ENCODE data around the gene VPS41. TPM values are rescaled to one million over a fixed set of nuclear protein-coding genes. Genes with fewer than 3 reads are reported as not detected.
"Not testable (repeated sequence)": the region's sequence is repeated elsewhere in the genome, so short reads cannot be mapped to it uniquely, and the experiment has no call there.

Gene VPS41
- total RNA-seq, 2 donors from 2014 or later: 45.8 to 46.1 TPM

- H3K9me3 ChIP-seq (ENCODE audit: control insufficient read depth, low read length, poor library complexity, severe bottlenecking): no peaks in the 10 kb centered on the region
- DNase-seq (no peak), ATAC-seq (no peak)
- no peak overlapping the region for H3K4me3 Mint-ChIP-seq
- no peaks in the 10 kb centered on the region for H3K27me3 Mint-ChIP-seq
- H3K27ac Mint-ChIP-seq: no peak overlapping the region
- peaks cover 11% of the 10 kb centered on the region for H3K36me3 Mint-ChIP-seq (ENCODE audit: low read depth)
- H3K4me1 Mint-ChIP-seq: peaks cover 7% of the 10 kb centered on the region
Observed at GRCh38 chr7:38863601-38864291, 45.2 kb downstream of the VPS41 start.

GRCh38 chr7:38862666-38863065, 46.3 kb downstream of the VPS41 start:
- no peak overlapping the region for H3K27ac Mint-ChIP-seq
- H3K4me3 Mint-ChIP-seq: no peak overlapping the region
- H3K4me1 Mint-ChIP-seq: peaks cover 9% of the 10 kb centered on the region
- no peak for ATAC-seq
- no peaks in the 10 kb centered on the region for H3K27me3 Mint-ChIP-seq
- H3K9me3 ChIP-seq (ENCODE audit: control insufficient read depth, low read length, poor library complexity, severe bottlenecking): no peaks in the 10 kb centered on the region
- no peak for DNase-seq
- peaks cover 11% of the 10 kb centered on the region for H3K36me3 Mint-ChIP-seq (ENCODE audit: low read depth)

GRCh38 chr7:38858259-38858884, 50.6 kb downstream of the VPS41 start:
- peaks cover 18% of the 10 kb centered on the region for H3K36me3 Mint-ChIP-seq (ENCODE audit: low read depth)
- no peak for ATAC-seq

GRCh38 chr7:38855867-38856266, 53.1 kb downstream of the VPS41 start:
- no peak for DNase-seq
- no peak for ATAC-seq
- no peaks in the 10 kb centered on the region for H3K9me3 ChIP-seq (ENCODE audit: control insufficient read depth, low read length, poor library complexity, severe bottlenecking)
- H3K4me3 Mint-ChIP-seq: no peak overlapping the region
- no peak overlapping the region for H3K27ac Mint-ChIP-seq
- H3K4me1 Mint-ChIP-seq: peaks cover 11% of the 10 kb centered on the region
- peaks cover 9% of the 10 kb centered on the region for H3K36me3 Mint-ChIP-seq (ENCODE audit: low read depth)
- no peaks in the 10 kb centered on the region for H3K27me3 Mint-ChIP-seq

More at GRCh38 chr7:38858259-38858884, 50.6 kb downstream of the VPS41 start:
- Mint-ChIP-seq H3K27me3 (no peaks in the 10 kb centered on the region), H3K4me1 (peaks cover 18% of the 10 kb centered on the region), H3K4me3 (no peak overlapping the region), H3K27ac (no peak overlapping the region)
- no peaks in the 10 kb centered on the region for H3K9me3 ChIP-seq (ENCODE audit: control insufficient read depth, low read length, poor library complexity, severe bottlenecking)
- DNase-seq: no peak

- H3K36me3 Mint-ChIP-seq (ENCODE audit: low read depth): peaks cover 7% of the 10 kb centered on the region
- DNase-seq (no peak), ATAC-seq (no peak)
- H3K4me3 Mint-ChIP-seq: no peak overlapping the region
- no peak overlapping the region for H3K27ac Mint-ChIP-seq
- no peaks in the 10 kb centered on the region for H3K27me3 Mint-ChIP-seq
- peaks cover 11% of the 10 kb centered on the region for H3K4me1 Mint-ChIP-seq
- H3K9me3 ChIP-seq (ENCODE audit: control insufficient read depth, low read length, poor library complexity, severe bottlenecking): no peaks in the 10 kb centered on the region
Observed at GRCh38 chr7:38855386-38855785, 53.6 kb downstream of the VPS41 start.

GRCh38 chr7:38854947-38855346, 54.0 kb downstream of the VPS41 start:
- H3K27ac Mint-ChIP-seq; ATAC-seq; DNase-seq; H3K9me3 ChIP-seq (ENCODE audit: control insufficient read depth, low read length, poor library complexity, severe bottlenecking); H3K36me3 Mint-ChIP-seq (ENCODE audit: low read depth); H3K27me3 Mint-ChIP-seq; H3K4me3 Mint-ChIP-seq: not testable (repeated sequence)
- peaks cover 11% of the 10 kb centered on the region for H3K4me1 Mint-ChIP-seq

- no peak for ATAC-seq
Observed at GRCh38 chr7:38851321-38851720, 57.7 kb downstream of the VPS41 start.

GRCh38 chr7:38846280-38846679, 62.7 kb downstream of the VPS41 start:
- Mint-ChIP-seq H3K4me3 (no peak overlapping the region), H3K27me3 (no peaks in the 10 kb centered on the region), H3K4me1 (peaks cover 5% of the 10 kb centered on the region), H3K27ac (no peak overlapping the region), H3K36me3 (ENCODE audit: low read depth) (peaks cover 7% of the 10 kb centered on the region)
- ATAC-seq (no peak), DNase-seq (no peak)
- H3K9me3 ChIP-seq (ENCODE audit: control insufficient read depth, low read length, poor library complexity, severe bottlenecking): no peaks in the 10 kb centered on the region

More at GRCh38 chr7:38851321-38851720, 57.7 kb downstream of the VPS41 start:
- no peak overlapping the region for H3K27ac Mint-ChIP-seq
- DNase-seq: no peak
- H3K36me3 Mint-ChIP-seq (ENCODE audit: low read depth): peaks cover 9% of the 10 kb centered on the region
- H3K27me3 Mint-ChIP-seq: no peaks in the 10 kb centered on the region
- peaks cover 5% of the 10 kb centered on the region for H3K4me1 Mint-ChIP-seq
- H3K4me3 Mint-ChIP-seq: no peak overlapping the region
- H3K9me3 ChIP-seq (ENCODE audit: control insufficient read depth, low read length, poor library complexity, severe bottlenecking): no peaks in the 10 kb centered on the region

- no peaks in the 10 kb centered on the region for H3K9me3 ChIP-seq (ENCODE audit: control insufficient read depth, low read length, poor library complexity, severe bottlenecking)
- Mint-ChIP-seq H3K36me3 (ENCODE audit: low read depth) (peaks cover 7% of the 10 kb centered on the region), H3K4me1 (peaks cover 5% of the 10 kb centered on the region), H3K27me3 (no peaks in the 10 kb centered on the region), H3K4me3 (no peak overlapping the region), H3K27ac (peak overlapping the region; percentile 46)
- ATAC-seq (no peak), DNase-seq (no peak)
Observed at GRCh38 chr7:38844952-38845563, 63.9 kb downstream of the VPS41 start.

- Mint-ChIP-seq H3K27me3 (no peaks in the 10 kb centered on the region), H3K4me3 (no peak overlapping the region), H3K27ac (no peak overlapping the region), H3K4me1 (peaks cover 5% of the 10 kb centered on the region), H3K36me3 (ENCODE audit: low read depth) (peaks cover 2% of the 10 kb centered on the region)
- ATAC-seq (no peak), DNase-seq (no peak)
- H3K9me3 ChIP-seq (ENCODE audit: control insufficient read depth, low read length, poor library complexity, severe bottlenecking): no peaks in the 10 kb centered on the region
Observed at GRCh38 chr7:38842746-38843145, 66.2 kb downstream of the VPS41 start.

GRCh38 chr7:38840736-38841460, 68.1 kb downstream of the VPS41 start:
- Mint-ChIP-seq H3K36me3 (ENCODE audit: low read depth) (peaks cover 2% of the 10 kb centered on the region), H3K4me3 (no peak overlapping the region), H3K4me1 (no peaks in the 10 kb centered on the region), H3K27ac (no peak overlapping the region), H3K27me3 (no peaks in the 10 kb centered on the region)
- no peaks in the 10 kb centered on the region for H3K9me3 ChIP-seq (ENCODE audit: control insufficient read depth, low read length, poor library complexity, severe bottlenecking)
- no peak for DNase-seq
- no peak for ATAC-seq

GRCh38 chr7:38839851-38840250, 69.1 kb downstream of the VPS41 start:
- H3K9me3 ChIP-seq (ENCODE audit: control insufficient read depth, low read length, poor library complexity, severe bottlenecking): no peaks in the 10 kb centered on the region
- no peak overlapping the region for H3K4me3 Mint-ChIP-seq
- H3K27ac Mint-ChIP-seq: no peak overlapping the region
- H3K4me1 Mint-ChIP-seq: no peaks in the 10 kb centered on the region
- no peak for ATAC-seq
- DNase-seq: no peak
- H3K36me3 Mint-ChIP-seq (ENCODE audit: low read depth): peaks cover 2% of the 10 kb centered on the region
- no peaks in the 10 kb centered on the region for H3K27me3 Mint-ChIP-seq

GRCh38 chr7:38838725-38839385, 70.1 kb downstream of the VPS41 start:
- no peaks in the 10 kb centered on the region for H3K9me3 ChIP-seq (ENCODE audit: control insufficient read depth, low read length, poor library complexity, severe bottlenecking)
- Mint-ChIP-seq H3K4me1 (no peaks in the 10 kb centered on the region), H3K27me3 (no peaks in the 10 kb centered on the region), H3K4me3 (no peak overlapping the region), H3K36me3 (ENCODE audit: low read depth) (peaks cover 2% of the 10 kb centered on the region), H3K27ac (no peak overlapping the region)
- no peak for ATAC-seq
- DNase-seq: no peak

Data from T-helper 17 cell (primary cell).